ENCODE measurements around the gene GPC6.

Gene GPC6

DNA sequence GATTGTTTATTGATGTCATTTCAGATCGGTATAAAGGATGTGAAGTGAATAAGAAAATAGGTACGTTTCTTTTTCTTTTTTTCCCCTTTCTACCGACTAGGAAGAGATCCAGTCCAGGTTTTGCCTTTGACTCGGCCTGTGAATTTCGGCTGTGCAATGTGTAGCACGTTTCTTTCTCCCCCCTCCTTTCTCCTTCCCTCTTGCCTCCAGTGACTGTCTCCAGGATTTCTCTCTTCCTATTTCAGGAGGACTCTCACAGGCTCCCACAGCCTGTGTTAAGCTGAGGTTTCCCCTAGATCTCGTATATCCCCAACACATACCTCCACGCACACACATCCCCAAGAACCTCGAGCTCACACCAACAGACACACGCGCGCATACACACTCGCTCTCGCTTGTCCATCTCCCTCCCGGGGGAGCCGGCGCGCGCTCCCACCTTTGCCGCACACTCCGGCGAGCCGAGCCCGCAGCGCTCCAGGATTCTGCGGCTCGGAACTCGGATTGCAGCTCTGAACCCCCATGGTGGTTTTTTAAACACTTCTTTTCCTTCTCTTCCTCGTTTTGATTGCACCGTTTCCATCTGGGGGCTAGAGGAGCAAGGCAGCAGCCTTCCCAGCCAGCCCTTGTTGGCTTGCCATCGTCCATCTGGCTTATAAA, at the start of gene GPC6:
GPC6 (plus strand) TSS at position 185 of the 657 bp plus-strand sequence.
- TF ChIP-seq, protein P1, sequence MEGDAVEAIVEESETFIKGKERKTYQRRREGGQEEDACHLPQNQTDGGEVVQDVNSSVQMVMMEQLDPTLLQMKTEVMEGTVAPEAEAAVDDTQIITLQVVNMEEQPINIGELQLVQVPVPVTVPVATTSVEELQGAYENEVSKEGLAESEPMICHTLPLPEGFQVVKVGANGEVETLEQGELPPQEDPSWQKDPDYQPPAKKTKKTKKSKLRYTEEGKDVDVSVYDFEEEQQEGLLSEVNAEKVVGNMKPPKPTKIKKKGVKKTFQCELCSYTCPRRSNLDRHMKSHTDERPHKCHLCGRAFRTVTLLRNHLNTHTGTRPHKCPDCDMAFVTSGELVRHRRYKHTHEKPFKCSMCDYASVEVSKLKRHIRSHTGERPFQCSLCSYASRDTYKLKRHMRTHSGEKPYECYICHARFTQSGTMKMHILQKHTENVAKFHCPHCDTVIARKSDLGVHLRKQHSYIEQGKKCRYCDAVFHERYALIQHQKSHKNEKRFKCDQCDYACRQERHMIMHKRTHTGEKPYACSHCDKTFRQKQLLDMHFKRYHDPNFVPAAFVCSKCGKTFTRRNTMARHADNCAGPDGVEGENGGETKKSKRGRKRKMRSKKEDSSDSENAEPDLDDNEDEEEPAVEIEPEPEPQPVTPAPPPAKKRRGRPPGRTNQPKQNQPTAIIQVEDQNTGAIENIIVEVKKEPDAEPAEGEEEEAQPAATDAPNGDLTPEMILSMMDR (IDR thresholded peaks at IDR 0.05; ENCODE audit: unreplicated experiment in 3 of 3) = no peak
- H3K4me1 Mint-ChIP-seq = peaks cover 48% of the 10 kb centered on the region
- peaks cover 2% of the 10 kb centered on the region for H3K9me3 Mint-ChIP-seq
- peaks cover 4% of the 10 kb centered on the region for H3K36me3 Mint-ChIP-seq (ENCODE audit: low read depth)
- H3K4me3 Mint-ChIP-seq = peak within 1 kb of the TSS; percentile 95 to 98 (median 96)
- H3K27me3 Mint-ChIP-seq (ENCODE audit: low read depth) = no peaks in the 10 kb centered on the region
- peak within 1 kb of the TSS; percentile 95 to 98 (median 96) for H3K27ac Mint-ChIP-seq

DNA sequence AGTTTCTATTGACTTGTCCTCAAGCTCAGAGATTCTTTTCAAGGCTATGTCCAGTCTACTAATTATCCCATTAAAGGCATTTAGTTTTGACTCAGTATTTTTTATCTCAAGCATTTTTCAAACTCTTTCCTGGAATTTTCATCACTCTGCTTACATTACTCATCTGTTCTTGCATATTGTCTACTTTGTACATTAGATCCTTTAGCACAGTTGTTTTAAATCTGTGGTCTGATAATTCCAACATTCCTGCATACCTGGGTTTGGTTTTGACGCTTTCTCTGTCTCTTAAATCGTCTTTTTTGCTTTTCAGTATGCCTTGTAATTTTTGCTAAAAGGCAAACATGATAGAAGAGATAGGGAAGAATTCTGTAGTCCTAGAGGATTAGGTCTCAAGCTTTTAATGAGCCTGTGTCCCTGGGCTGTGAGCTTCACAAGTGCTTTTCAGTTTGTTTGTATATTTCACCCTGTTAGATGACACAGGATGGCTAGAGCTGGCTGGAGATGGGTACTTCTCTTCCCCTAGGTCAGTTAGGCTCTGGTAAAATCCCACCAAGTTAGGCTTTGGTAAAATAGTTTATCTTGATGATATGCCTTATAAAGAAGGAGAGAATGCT, 46.1 kb upstream of the GPC6 start:
- Mint-ChIP-seq H3K4me3 (no peak overlapping the region), H3K27me3 (ENCODE audit: low read depth) (no peaks in the 10 kb centered on the region)

DNA sequence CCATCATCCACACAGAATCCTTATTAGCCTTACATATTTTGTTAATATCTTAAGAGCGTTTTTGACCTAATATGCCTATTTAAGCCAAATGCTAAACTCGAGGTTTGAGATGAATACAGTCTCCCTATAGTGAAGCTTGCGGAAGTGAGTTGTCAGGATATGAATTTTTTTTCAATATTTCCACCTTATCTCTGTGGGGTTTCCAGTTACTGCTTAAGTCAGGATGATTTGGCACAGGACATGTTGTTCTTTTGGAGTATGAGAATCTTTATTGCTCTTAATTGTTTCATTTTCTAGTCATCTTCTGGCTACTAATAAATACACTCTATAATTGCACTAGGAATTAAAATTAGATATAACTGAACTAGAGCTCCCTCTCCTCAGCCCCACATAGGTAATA, 44.2 kb upstream of the GPC6 start:
- TF ChIP-seq, protein P1 (IDR thresholded peaks at IDR 0.05; ENCODE audit: unreplicated experiment in 3 of 3) = no peak
- no peaks in the 10 kb centered on the region for H3K4me1 Mint-ChIP-seq

More for the DNA sequence above, 46.1 kb upstream of the GPC6 start:
- Mint-ChIP-seq H3K36me3 (ENCODE audit: low read depth) (no peaks in the 10 kb centered on the region), H3K9me3 (no peaks in the 10 kb centered on the region), H3K4me1 (no peaks in the 10 kb centered on the region), H3K27ac (no peak overlapping the region)
- TF ChIP-seq, protein P1 (IDR thresholded peaks at IDR 0.05; ENCODE audit: unreplicated experiment in 3 of 3) = no peak

DNA sequence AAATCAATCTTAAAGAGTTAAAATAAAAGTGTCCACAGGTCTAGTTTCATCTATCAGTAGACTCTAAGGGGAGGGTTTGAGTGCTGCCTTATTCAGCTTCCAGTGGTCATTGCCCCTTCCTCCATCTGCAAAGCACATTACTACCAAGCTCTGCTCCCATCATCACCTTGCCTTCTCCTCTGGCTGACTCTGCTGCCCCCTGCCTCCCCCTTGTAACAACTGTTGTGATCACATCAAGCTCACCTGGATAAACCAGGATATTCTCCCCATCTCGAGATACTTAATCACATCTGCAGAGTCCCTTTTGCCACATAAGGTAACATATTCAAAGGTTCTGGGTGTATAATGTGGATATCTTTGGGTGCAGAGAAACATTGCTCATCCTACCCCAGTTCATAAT, 43.3 kb upstream of the GPC6 start:
- no peaks in the 10 kb centered on the region for H3K4me1 Mint-ChIP-seq
- no peaks in the 10 kb centered on the region for H3K9me3 Mint-ChIP-seq
- H3K36me3 Mint-ChIP-seq (ENCODE audit: low read depth) = no peaks in the 10 kb centered on the region
- H3K27me3 Mint-ChIP-seq (ENCODE audit: low read depth) = no peaks in the 10 kb centered on the region
- H3K27ac Mint-ChIP-seq = no peak overlapping the region
- TF ChIP-seq, protein P1 (IDR thresholded peaks at IDR 0.05; ENCODE audit: unreplicated experiment in 3 of 3) = no peak
- no peak overlapping the region for H3K4me3 Mint-ChIP-seq

More for the DNA sequence above, 44.2 kb upstream of the GPC6 start:
- Mint-ChIP-seq H3K4me3 (no peak overlapping the region), H3K27me3 (ENCODE audit: low read depth) (no peaks in the 10 kb centered on the region), H3K27ac (no peak overlapping the region), H3K36me3 (ENCODE audit: low read depth) (no peaks in the 10 kb centered on the region), H3K9me3 (no peaks in the 10 kb centered on the region)

DNA sequence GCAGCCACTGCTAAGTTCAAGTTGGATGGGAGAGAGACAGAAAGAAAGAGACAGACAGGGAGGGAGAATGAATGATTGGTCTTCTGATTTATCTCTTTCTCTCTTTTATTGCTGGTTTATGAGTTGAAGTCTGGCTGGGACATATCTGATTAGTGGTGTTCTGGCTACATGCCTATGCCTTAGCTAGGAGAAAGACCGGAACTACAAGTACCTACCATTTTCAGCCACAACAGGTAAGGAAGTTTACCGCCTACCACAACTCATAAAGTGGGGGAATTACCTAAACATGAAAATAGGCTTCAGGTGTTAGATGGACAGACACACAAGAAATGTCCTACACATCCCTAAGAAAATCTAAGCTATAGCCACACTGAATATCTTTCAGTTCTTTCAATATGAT, 36.6 kb upstream of the GPC6 start:
- H3K36me3 Mint-ChIP-seq (ENCODE audit: low read depth) = peaks cover 8% of the 10 kb centered on the region
- no peak overlapping the region for H3K27ac Mint-ChIP-seq
- H3K4me1 Mint-ChIP-seq = no peaks in the 10 kb centered on the region
- TF ChIP-seq, protein P1 (IDR thresholded peaks at IDR 0.05; ENCODE audit: unreplicated experiment in 3 of 3) = no peak
- no peaks in the 10 kb centered on the region for H3K27me3 Mint-ChIP-seq (ENCODE audit: low read depth)
- H3K4me3 Mint-ChIP-seq = no peak overlapping the region
- peaks cover 15% of the 10 kb centered on the region for H3K9me3 Mint-ChIP-seq

DNA sequence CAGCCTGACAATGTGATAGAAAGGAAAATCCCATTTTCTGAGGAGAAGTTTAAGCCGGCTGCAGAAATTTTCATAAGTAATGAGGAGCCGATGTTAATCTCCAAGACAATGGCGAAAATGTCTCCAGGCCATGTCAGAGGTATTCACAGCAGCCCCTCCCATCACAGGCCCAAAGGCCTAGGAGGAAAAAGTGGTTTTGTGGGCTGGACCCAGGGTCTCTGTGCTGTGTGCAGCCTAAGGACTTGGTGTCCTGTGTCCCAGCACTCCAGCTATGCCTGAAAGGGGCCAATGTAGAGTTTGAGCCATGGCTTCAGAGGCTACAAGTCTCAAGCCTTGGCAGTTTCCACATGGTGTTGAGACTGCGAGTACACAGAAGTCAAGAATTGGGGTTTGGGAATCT, 32.9 kb upstream of the GPC6 start:
- TF ChIP-seq, protein P1 (IDR thresholded peaks at IDR 0.05; ENCODE audit: unreplicated experiment in 3 of 3) = no peak
- peaks cover 27% of the 10 kb centered on the region for H3K9me3 Mint-ChIP-seq
- no peaks in the 10 kb centered on the region for H3K4me1 Mint-ChIP-seq
- H3K27ac Mint-ChIP-seq = no peak overlapping the region
- H3K4me3 Mint-ChIP-seq = no peak overlapping the region
- no peaks in the 10 kb centered on the region for H3K27me3 Mint-ChIP-seq (ENCODE audit: low read depth)
- H3K36me3 Mint-ChIP-seq (ENCODE audit: low read depth) = peaks cover 9% of the 10 kb centered on the region
